Esophagus (tissue), 2 donors: ENCODE measurements around the gene LRFN4. TPM values are rescaled to one million over a fixed set of nuclear protein-coding genes. Genes with fewer than 3 reads are reported as not detected.
A peak's percentile ranks its signal among the peaks of the same experiment; 100 is the strongest.

Experiments
- H3K27ac ChIP-seq, 2 donors: one replicate each; pipeline ENCODE4 v1.5.1; 2013; ENCODE audit warnings: low read depth in 2 of 2, mild to moderate bottlenecking in 2 of 2, inconsistent platforms in 1 of 2, low read length in 1 of 2, moderate library complexity in 1 of 2
- H3K27me3 ChIP-seq, 2 donors: one replicate each; pipeline ENCODE4 v1.6.1; 2013; ENCODE audit warnings: low read length in 2 of 2, control low read depth in 1 of 2, mild to moderate bottlenecking in 1 of 2; ENCODE audit not compliant: insufficient read depth in 2 of 2, control insufficient read depth in 1 of 2
- H3K36me3 ChIP-seq, 2 donors: one replicate each; pipeline ENCODE4 v1.6.1; 2013; ENCODE audit warnings: low read length in 1 of 2; ENCODE audit not compliant: control insufficient read depth in 2 of 2, insufficient read depth in 2 of 2
- H3K4me1 ChIP-seq, 2 donors: one replicate each; pipeline ENCODE4 v1.6.1; 2013; ENCODE audit warnings: low read length in 1 of 2; ENCODE audit not compliant: control insufficient read depth in 2 of 2, insufficient read depth in 2 of 2
- H3K4me3 ChIP-seq, 2 donors: one replicate each; pipeline ENCODE4 v1.5.1; 2013; ENCODE audit warnings: low read length in 2 of 2, mild to moderate bottlenecking in 2 of 2, low read depth in 1 of 2, moderate library complexity in 1 of 2
- H3K9me3 ChIP-seq, 2 donors: one replicate each; pipeline ENCODE4 v1.6.1; 2013; ENCODE audit warnings: mild to moderate bottlenecking in 2 of 2, low read depth in 1 of 2, low read length in 1 of 2, moderate library complexity in 1 of 2; ENCODE audit not compliant: control insufficient read depth in 2 of 2, insufficient read depth in 1 of 2
- WGBS, 2 donors: extraction: QIAGEN DNeasy Blood & Tissue Kit; methylation state at CpG; one replicate each; pipeline ENCODE4 v1.1.7; 2013; 5-methylcytosine and 5-hydroxymethylcytosine counted together
- polyA plus RNA-seq, 2 donors: library from polyadenylated mRNA; stranded (reverse); fragments of 200-250 nt; gene quantifications; one replicate each; pipeline ENCODE4 v1.2.3, GENCODE V29; 2013
- donor health status: healthy with polysubstance abuse.
- donor health status: Bipolar disorder and iron deficiency.

LRFN4 gene
- polyA plus RNA-seq, 2 donors: 5.4 to 9.3 TPM

DNA sequence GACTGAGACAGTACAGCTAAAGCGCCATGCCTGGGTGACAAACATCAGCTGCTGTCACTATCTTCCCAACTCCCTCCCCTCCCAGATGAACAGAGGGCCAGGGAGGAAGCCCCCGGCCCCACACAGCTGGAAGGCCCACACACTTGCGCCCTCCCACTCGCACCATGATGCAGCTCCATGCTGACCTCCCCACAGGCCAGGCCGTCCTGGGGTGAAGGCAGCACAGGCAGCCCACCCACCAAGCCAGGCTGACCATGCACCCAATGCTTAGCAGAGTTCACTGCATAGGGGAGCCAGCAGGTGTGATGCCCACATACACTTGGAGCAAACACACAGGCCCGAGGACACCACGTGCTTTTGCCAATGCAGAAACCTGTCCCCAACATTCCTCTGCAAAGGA lies 22.1 kb downstream of the LRFN4 start:
- H3K27ac ChIP-seq: no peak overlapping the region
- 80 to 81% methylated on average over 7 of the region's 7 CpGs for WGBS, 2 donors
- H3K27me3 ChIP-seq: no peaks in the 10 kb centered on the region
- no peaks in the 10 kb centered on the region for H3K9me3 ChIP-seq
- no peak overlapping the region for H3K4me3 ChIP-seq
- peaks cover 7 to 31% of the 10 kb centered on the region in 2 donors for H3K4me1 ChIP-seq
- no peaks in the 10 kb centered on the region for H3K36me3 ChIP-seq

DNA sequence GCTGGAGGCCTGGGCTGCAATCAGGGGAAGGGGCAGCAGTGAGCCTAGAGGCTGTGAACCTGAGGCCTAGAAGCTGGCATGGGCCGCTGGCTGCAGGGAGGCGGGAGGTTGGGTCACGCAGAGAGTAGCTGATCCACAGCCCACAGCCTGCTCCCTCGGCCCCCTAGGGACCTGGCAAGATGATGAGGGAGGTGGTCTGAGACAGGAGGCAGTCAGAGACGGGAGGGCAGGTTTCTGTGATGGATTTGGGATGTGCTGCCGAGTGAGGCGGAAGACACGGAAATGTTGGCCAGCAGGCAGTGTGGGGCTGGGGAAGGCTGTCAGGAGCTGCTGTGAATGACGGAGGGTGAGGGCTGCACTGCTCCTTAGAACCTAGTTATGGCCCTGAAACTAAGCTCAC lies 22.7 kb downstream of the LRFN4 start:
- H3K4me1 ChIP-seq: peaks cover 7 to 31% of the 10 kb centered on the region in 2 donors
- H3K4me3 ChIP-seq: no peak overlapping the region
- no peaks in the 10 kb centered on the region for H3K27me3 ChIP-seq
- no peaks in the 10 kb centered on the region for H3K9me3 ChIP-seq
- no peak overlapping the region for H3K27ac ChIP-seq
- WGBS, 2 donors: 89 to 90% methylated on average over 9 of the region's 9 CpGs
- H3K36me3 ChIP-seq: no peaks in the 10 kb centered on the region

DNA sequence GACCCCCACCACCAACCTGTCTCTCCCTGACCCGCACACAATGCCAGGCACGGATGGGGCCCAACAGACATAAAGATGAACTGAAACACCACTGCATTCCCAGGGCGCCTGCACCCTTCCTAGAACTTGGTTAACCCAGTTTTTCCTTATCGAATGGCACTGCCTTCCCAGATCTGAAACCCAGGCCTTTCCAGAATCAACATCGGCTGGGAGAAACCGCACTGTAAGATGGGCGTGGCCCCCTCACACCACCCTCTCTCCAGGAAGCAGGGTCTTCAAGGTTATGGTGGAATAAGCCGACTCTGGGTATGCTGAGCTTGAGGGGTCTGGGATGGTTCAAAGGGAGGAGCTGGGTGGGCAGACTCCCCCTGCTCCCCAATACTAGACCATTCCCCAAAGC lies 23.1 kb downstream of the LRFN4 start:
- H3K36me3 ChIP-seq: no peaks in the 10 kb centered on the region
- H3K4me1 ChIP-seq: peaks cover 7 to 31% of the 10 kb centered on the region in 2 donors
- H3K9me3 ChIP-seq: no peaks in the 10 kb centered on the region
- 83 to 86% methylated on average over 8 of the region's 8 CpGs for WGBS, 2 donors
- H3K27ac ChIP-seq: no peak overlapping the region
- H3K27me3 ChIP-seq: no peaks in the 10 kb centered on the region
- no peak overlapping the region for H3K4me3 ChIP-seq

DNA sequence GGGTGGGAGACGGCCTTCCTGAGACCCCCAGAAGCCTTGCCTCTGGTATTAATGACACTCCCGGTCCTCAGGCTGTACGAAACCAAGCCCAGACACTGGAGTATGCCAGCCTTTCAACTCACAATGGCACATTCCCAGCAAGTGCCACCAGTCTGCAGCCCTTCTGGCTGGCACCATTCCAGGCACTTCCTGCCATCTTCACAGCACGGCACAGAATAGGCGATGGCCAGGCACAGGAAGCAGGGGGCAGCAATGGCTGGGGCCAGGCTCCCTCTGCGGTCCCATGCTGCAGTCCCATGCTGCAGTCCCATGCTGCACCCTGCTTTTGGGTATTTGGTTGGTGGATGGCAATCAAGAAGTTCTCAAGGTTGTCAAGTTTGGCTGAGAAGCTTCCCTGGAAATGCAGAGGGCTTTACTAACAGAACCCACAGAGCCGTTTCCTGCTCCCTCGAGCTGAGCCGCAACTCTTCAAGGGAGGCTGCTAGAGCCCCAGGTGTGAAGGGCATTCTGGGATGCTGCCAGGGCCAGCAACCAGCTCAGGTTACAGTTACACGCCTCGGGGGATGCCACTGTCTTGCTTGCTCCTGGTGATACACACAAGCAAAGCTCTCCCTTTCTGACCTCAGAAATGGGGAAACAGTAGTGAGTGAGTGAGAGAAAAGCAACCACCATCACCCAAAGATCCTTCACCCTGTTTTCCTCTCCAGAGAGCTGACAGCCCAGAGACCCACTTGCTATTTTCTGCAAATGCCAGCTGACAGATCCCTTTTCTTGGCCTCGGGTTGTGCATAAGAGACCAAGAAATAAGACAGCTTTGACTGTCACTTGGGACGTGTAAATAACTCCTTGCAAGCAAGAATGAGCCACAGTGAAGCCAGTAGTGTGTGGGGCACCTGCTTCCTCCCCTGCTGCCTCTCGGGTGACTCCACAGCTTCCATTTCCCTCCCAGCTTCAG lies 23.9 kb downstream of the LRFN4 start:
- Histone ChIP-seq H3K36me3 (no peaks in the 10 kb centered on the region), H3K4me3 (no peak overlapping the region), H3K4me1 (peaks cover 7 to 31% of the 10 kb centered on the region in 2 donors), H3K27ac (no peak overlapping the region), H3K27me3 (no peaks in the 10 kb centered on the region), H3K9me3 (no peaks in the 10 kb centered on the region)
- 47 to 58% methylated on average over 14 of the region's 14 CpGs for WGBS, 2 donors

DNA sequence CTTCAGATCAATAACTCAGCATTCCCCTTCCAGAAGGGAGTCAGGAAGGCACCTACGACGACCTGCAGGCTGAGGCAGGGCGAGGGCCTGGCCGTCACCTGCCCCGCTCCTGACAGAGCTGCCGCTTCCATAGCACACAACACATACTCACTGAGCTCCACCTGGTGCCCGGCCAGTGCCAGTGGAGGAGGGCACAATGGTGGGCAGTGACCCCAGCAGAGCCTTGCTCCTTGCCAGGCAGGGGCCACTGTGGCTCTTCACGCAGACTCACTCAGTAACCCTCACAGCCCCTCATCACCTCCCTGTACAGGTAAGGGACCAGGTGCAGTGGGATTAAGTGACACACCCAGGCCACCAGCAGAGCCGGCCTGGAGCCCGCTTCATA lies 24.6 kb downstream of the LRFN4 start:
- H3K4me1 ChIP-seq: peaks cover 7 to 31% of the 10 kb centered on the region in 2 donors
- H3K36me3 ChIP-seq: no peaks in the 10 kb centered on the region
- H3K27me3 ChIP-seq: no peaks in the 10 kb centered on the region
- WGBS, 2 donors: 76 to 83% methylated on average over 10 of the region's 10 CpGs
- H3K27ac ChIP-seq: no peak overlapping the region
- no peak overlapping the region for H3K4me3 ChIP-seq
- H3K9me3 ChIP-seq: no peaks in the 10 kb centered on the region

DNA sequence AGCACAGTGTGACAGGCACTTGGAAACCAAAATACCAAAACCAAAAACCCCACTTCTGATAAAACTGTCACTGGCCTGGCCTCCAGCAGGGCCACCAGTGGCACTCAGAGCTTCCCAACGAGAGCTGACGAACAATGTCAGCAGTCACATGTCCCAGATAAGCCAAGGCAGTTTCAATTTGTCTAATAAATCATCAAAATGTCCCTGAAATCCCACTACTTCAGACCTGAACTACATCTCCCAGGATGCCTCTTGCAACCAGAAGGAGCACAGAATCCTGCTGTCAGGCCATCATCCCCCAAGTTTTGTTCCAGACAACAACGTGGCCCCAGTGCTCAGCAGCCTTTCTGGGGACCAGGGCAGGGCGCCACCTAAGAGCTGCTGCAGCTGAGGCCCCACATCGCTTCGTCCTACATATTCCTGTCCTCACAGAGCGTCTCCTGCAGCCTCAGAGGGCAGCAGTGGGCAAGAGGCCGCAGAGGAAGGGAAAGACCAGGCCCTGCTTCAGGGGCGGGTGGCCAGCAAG lies 25.1 kb downstream of the LRFN4 start:
- Histone ChIP-seq H3K9me3 (no peaks in the 10 kb centered on the region), H3K27me3 (no peaks in the 10 kb centered on the region), H3K4me3 (no peak overlapping the region), H3K27ac (peak overlapping the region; percentile 18 to 53), H3K36me3 (no peaks in the 10 kb centered on the region), H3K4me1 (peaks cover 7 to 31% of the 10 kb centered on the region in 2 donors)
- 71 to 77% methylated on average over 9 of the region's 9 CpGs for WGBS, 2 donors

DNA sequence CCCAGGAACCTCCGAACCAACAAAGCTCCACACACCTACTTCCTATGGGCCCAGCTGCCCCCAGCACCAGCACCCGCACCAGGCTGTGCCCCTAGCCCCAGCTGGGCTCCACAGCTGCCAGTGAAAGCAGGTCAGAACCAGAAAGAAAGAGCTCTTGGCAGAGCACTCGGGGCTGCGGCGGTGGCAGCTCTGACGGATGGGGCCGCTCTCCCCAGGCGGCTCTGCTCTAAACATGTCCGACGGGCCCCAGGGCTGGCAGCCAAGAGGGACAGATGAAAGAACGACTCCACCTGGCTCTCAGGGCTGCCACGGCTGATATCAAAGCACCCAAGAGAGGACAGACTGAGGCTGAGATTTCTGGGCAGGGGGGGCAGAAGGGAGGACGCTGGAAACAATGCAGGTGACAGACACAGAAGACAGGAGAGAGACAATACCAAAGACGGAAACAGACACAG lies 25.7 kb downstream of the LRFN4 start:
- 30 to 37% methylated on average over 13 to 14 of the region's 14 CpGs for WGBS, 2 donors
- peaks cover 7 to 31% of the 10 kb centered on the region in 2 donors for H3K4me1 ChIP-seq
- no peaks in the 10 kb centered on the region for H3K27me3 ChIP-seq
- H3K27ac ChIP-seq: peak overlapping the region; percentile 18 to 53
- H3K9me3 ChIP-seq: no peaks in the 10 kb centered on the region
- H3K4me3 ChIP-seq: peak overlapping the region; percentile 12 to 23
- no peaks in the 10 kb centered on the region for H3K36me3 ChIP-seq

DNA sequence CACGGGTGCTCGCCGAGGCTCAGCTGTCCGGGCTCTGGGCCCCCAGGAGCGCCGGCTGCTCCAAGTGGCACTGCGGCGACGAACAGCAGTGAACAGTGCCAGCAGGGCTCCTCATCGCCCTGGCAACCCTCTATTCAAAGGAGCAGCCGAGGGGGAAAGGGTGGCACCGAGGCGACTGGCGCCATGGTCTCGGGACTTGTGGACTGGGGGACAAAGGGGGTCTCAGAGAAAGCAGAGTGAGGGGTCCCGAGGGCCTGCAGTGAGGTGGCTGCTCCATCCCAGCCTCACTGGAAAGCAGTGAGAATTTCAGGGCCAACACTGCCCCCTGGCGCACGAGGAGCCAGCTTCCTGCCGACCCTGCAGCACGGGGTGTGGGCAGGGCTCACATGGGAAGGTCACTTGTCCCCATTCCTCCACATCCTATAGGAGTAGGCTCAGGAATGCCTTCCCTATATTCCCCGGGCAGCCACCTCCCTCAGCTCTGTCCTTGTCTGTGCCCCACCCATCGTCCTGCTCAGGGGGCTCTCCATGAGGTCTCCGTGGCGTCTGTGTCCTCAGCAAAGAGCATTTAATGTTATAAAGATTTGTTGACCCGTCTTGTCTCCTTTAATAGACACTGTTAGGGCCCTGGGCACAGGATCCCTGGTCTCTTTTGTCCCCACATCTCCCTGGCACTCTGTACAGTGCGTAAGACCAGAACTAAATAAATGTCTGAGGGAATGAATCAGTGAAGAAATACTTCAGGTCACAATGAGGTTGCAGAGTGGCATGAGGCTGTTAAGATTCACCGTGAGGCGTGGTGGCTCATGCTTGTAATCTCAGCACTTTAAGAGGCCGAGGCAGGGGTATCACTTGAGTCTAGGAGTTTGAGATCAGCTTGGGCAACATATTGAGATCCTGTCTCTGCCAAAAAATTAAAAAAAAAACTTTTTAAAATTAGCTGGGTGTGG lies 26.4 kb downstream of the LRFN4 start:
- no peaks in the 10 kb centered on the region for H3K9me3 ChIP-seq
- no peaks in the 10 kb centered on the region for H3K36me3 ChIP-seq
- H3K27me3 ChIP-seq: no peaks in the 10 kb centered on the region
- peaks cover 7 to 31% of the 10 kb centered on the region in 2 donors for H3K4me1 ChIP-seq
- peak overlapping the region; percentile 12 to 23 for H3K4me3 ChIP-seq
- 30 to 34% methylated on average over 29 of the region's 29 CpGs for WGBS, 2 donors
- peak overlapping the region in 1 of 2 donors; percentile 53 for H3K27ac ChIP-seq

DNA sequence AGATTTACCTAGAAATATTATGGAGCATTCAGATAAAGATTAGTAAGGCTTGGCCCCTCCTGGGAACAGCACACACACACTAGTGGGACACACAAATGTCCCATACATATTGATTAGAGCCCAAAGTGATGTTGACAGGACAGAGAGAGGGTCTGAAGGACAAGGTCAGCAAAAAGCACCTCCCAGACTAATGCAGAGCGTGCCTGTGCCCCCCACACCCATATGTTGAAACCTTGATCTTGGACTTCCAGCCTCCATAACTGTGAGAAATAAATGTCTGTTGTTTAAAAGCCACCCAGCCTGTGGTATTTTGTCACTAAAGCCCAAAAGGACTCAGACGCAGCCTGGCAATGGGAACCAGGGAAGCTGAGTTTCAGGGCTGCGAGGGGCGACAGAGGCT lies 27.6 kb downstream of the LRFN4 start:
- Histone ChIP-seq H3K27me3 (no peaks in the 10 kb centered on the region), H3K27ac (no peak overlapping the region), H3K4me3 (no peak overlapping the region), H3K36me3 (no peaks in the 10 kb centered on the region), H3K9me3 (no peaks in the 10 kb centered on the region), H3K4me1 (peaks cover 3 to 24% of the 10 kb centered on the region in 2 donors)
- WGBS, 2 donors: 91 to 94% methylated on average over 4 of the region's 4 CpGs
